ENCODE results near the gene ADGRL2. TPM values are rescaled to one million over a fixed set of nuclear protein-coding genes. Genes with fewer than 3 reads are reported as not detected.

ADGRL2 gene
- total and polyA plus RNA-seq, 12 donors = 22.2 to 58.7 (median 48.0) TPM

GRCh38 chr1:81974222-81974841, 173.6 kb downstream of the ADGRL2 start:
- ATAC-seq (peak in 7 of 8 donors; percentile 42 to 95 (median 85)), DNase-seq (peak in 1 of 2 donors; percentile 6)
- Histone ChIP-seq H3K4me3 (no peak overlapping the region), H3K9me3 (no peaks in the 10 kb centered on the region), H3K27ac (peak overlapping the region in 1 of 10 donors; percentile 43), H3K36me3 (peaks cover 0 to 53% (median 4%) of the 10 kb centered on the region in 9 donors), H3K4me1 (peaks cover 0 to 31% (median 6%) of the 10 kb centered on the region in 9 donors), H3K27me3 (no peaks in the 10 kb centered on the region)
- intact Hi-C loops (cut with DNase I) = loop anchor here in 2 of 10 donors (10.0 kb wide), 2 partner anchors 140 to 170 kb away; partner anchors contain the start of gene ADGRL2 (in 1 of the 2)
- no peak for TF ChIP-seq CTCF (IDR thresholded peaks at IDR 0.05)
- 33 to 46% methylated on average over 4 of the region's 4 CpGs for WGBS, 2 donors

- WGBS, 2 donors = 92 to 93% methylated on average over 3 of the region's 3 CpGs
- no peak for DNase-seq
- no peak for TF ChIP-seq CTCF (IDR thresholded peaks at IDR 0.05)
These were observed 174.3 kb downstream of the ADGRL2 start for GRCh38 chr1:81974883-81975555.

GRCh38 chr1:81976539-81976938, 175.8 kb downstream of the ADGRL2 start:
- TF ChIP-seq CTCF (IDR thresholded peaks at IDR 0.05) = no peak
- H3K27me3 ChIP-seq = no peaks in the 10 kb centered on the region

More at GRCh38 chr1:81974883-81975555, 174.3 kb downstream of the ADGRL2 start:
- H3K4me1 ChIP-seq = peaks cover 0 to 32% (median 6%) of the 10 kb centered on the region in 9 donors
- peaks cover 0 to 46% (median 0%) of the 10 kb centered on the region in 9 donors for H3K36me3 ChIP-seq
- no peak for ATAC-seq
- no peak overlapping the region for H3K27ac ChIP-seq
- H3K27me3 ChIP-seq = no peaks in the 10 kb centered on the region
- intact Hi-C loops (cut with DNase I) = loop anchor here in 3 of 10 donors (5.0 to 10.0 kb wide), 3 partner anchors 140 to 170 kb away; partner anchors contain the start of gene ADGRL2 (in 1 of the 3)
- H3K4me3 ChIP-seq = no peak overlapping the region
- no peaks in the 10 kb centered on the region for H3K9me3 ChIP-seq

GRCh38 chr1:81978945-81979344, 178.2 kb downstream of the ADGRL2 start:
- DNase-seq = no peak
- Histone ChIP-seq H3K27me3 (no peaks in the 10 kb centered on the region), H3K4me1 (peaks cover 0 to 29% (median 6%) of the 10 kb centered on the region in 9 donors), H3K36me3 (peaks cover 0 to 43% (median 10%) of the 10 kb centered on the region in 9 donors), H3K9me3 (no peaks in the 10 kb centered on the region), H3K4me3 (no peak overlapping the region), H3K27ac (no peak overlapping the region)
- ATAC-seq = no peak
- intact Hi-C loops (cut with DNase I) = loop anchor here in 3 of 10 donors (5.0 to 10.0 kb wide), 3 partner anchors 144 to 174 kb away; partner anchors contain the start of gene ADGRL2 (in 1 of the 3)
- no peak for TF ChIP-seq CTCF (IDR thresholded peaks at IDR 0.05)

More at GRCh38 chr1:81976539-81976938, 175.8 kb downstream of the ADGRL2 start:
- ATAC-seq = no peak
- Histone ChIP-seq H3K4me1 (peaks cover 0 to 32% (median 6%) of the 10 kb centered on the region in 9 donors), H3K4me3 (no peak overlapping the region), H3K36me3 (peaks cover 0 to 43% (median 6%) of the 10 kb centered on the region in 9 donors), H3K27ac (no peak overlapping the region), H3K9me3 (no peaks in the 10 kb centered on the region)
- WGBS, 2 donors = 66 to 76% methylated on average over 2 of the region's 2 CpGs
- intact Hi-C loops (cut with DNase I) = loop anchor here in 3 of 10 donors (5.0 to 10.0 kb wide), 3 partner anchors 142 to 172 kb away; partner anchors contain the start of gene ADGRL2 (in 1 of the 3)
- DNase-seq = no peak
